Measurements from ENCODE around the gene CLCA2.

DNA sequence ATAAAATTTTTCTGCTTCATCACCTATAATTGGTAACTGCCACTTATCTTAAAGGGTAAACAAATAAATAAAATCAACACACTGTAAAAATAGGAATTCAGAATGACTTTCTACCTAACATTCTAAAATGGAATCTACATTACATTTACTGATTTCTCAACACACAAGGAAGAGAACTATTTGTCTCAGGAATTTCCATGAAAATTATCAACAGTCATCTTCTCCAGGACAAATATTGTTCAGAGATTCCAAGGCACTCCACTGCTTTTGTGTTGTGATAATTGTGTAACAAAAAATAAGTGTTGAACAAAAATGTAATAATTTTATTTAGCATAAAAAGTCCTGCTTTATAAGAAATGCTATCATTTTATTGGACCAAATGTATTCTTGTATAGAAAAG, 35.2 kb upstream of the CLCA2 start:
- TF ChIP-seq, protein P1, sequence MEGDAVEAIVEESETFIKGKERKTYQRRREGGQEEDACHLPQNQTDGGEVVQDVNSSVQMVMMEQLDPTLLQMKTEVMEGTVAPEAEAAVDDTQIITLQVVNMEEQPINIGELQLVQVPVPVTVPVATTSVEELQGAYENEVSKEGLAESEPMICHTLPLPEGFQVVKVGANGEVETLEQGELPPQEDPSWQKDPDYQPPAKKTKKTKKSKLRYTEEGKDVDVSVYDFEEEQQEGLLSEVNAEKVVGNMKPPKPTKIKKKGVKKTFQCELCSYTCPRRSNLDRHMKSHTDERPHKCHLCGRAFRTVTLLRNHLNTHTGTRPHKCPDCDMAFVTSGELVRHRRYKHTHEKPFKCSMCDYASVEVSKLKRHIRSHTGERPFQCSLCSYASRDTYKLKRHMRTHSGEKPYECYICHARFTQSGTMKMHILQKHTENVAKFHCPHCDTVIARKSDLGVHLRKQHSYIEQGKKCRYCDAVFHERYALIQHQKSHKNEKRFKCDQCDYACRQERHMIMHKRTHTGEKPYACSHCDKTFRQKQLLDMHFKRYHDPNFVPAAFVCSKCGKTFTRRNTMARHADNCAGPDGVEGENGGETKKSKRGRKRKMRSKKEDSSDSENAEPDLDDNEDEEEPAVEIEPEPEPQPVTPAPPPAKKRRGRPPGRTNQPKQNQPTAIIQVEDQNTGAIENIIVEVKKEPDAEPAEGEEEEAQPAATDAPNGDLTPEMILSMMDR (IDR thresholded peaks at IDR 0.05) = no peak
- no peak for TF ChIP-seq POLR2A (IDR thresholded peaks at IDR 0.05)
